ENCODE results near the gene TICAM1.
A peak's percentile ranks its signal among the peaks of the same experiment; 100 is the strongest.

Gene TICAM1

GRCh38 chr19:4768934-4769777, 62.4 kb downstream of the TICAM1 start:
- DNase-seq: peak; percentile 93

Data from NCI-H510A treated with DMSO at 0.1 percent for 48 hours (cell line).